HG03521 (cell line): Measurements from ENCODE around the gene KTN1.
A peak's percentile ranks its signal among the peaks of the same experiment; 100 is the strongest.

Experiments
- ATAC-seq: cut with Tn5 transposase; IDR thresholded peaks from one replicate; pipeline ENCODE4 v1.9.1; 2021; ENCODE audit warnings: mild to moderate bottlenecking, moderate library complexity; ENCODE audit not compliant: unreplicated experiment

Gene KTN1

DNA sequence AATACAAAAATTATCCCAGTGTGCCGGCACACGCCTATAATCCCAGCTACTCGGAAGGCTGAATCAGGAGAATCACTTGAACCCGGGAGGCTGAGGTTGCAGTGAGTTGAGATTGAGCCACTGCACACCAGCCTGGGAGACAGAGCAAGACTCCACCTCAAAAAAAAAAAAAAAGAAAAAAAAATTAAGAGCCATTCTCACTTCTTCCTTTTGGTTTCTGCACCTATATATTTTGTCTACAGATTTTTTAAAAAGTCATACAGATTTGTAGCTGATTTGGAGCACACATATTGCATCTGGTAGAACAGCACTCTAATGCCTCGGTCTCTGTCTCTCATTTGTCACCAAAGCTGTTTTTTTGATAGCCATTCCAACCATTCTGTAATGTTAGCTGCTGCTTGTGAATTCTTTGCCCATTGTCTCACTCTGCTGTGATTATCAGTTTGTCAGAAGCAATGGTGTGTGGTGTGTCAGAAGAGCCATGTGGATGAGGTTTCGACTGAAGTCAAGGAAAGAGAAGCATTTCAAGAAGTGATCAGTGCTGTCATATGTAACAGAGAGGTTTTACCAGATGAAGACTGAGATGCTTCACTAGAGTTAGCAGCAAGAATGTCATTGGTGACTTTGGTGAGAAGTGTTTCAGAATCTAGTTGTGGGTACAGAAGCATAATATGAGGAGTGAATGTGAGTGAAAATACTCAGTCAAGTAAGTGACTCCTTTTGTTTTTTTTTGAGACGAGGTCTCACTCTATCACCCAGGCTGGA, 8.7 kb upstream of the KTN1 start:
- ATAC-seq = no peak

DNA sequence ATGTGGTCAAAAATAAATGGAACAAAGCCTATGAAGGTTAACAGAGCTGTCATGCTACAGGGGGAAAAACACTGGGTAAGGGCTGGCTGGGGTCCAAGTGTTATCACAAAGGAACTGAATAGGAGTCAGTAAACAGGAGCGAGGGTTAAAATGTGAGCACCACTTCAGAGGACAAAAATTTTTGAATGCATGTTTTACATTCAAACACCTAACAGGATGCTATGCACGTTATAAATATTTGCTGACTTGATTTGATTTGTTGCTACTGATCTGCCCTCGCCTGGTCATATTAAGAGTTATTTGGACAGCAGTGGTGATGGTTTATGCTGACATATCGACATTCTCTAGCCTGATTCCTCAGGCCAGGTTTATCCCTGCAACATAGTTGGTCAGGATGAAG, 7.4 kb upstream of the KTN1 start:
- no peak for ATAC-seq

DNA sequence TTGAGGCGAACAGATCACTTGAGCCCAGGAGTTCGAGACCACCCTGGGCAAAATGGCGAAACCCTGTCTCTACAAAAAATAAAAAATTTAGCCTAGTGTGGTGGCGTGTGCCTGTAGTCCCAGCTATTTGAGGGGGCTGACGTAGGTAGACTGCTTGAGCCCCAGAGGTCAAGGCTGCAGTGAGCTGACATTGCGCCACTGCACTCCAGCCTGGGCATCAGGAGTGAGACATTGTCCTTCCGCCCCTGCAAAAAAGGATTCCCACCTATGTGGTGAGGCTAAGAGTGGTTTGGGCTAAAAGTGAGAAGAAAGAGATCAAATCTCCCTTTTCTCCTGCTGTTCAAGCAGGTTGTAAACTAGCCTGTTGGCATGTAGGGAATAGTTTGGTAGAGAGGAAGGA, 5.0 kb upstream of the KTN1 start:
- ATAC-seq = no peak

DNA sequence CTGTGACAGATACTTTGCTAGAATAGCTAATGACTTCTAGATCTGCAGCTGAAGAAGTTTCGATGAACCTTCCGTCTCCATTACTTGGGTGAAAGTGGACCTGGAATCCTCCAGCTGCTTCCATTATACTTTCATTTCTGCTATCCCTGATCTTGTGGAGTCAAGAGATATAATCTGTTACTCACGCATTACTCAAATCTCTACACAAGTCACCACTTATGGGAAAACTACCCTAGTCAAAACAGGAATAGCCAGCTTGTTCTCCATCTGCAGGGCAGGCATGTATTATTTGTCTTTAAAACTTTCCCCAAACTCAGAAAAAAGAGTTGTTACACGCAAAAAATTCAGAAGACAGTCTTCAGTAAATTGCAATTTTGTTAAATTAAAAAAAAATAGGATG, 2.8 kb upstream of the KTN1 start:
- no peak for ATAC-seq

DNA sequence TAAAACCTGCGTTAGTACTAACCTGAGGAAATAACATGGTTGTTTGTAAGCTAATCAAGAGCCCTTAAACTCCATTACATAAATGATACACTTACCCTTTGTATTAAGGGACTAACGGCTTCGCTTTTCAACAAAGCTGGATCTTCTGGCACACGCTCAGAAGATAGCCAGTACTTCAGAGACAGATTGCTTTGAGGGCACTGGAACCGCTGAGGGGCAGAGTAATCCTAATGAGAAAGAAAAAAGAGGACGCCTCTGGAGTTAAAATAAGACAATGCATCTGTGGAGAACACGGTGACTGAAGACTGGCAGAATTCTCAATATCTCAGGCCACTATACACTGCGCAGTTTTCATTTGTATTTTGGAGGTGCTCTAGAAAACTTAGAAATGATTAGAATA, 1.5 kb upstream of the KTN1 start:
- no peak for ATAC-seq

DNA sequence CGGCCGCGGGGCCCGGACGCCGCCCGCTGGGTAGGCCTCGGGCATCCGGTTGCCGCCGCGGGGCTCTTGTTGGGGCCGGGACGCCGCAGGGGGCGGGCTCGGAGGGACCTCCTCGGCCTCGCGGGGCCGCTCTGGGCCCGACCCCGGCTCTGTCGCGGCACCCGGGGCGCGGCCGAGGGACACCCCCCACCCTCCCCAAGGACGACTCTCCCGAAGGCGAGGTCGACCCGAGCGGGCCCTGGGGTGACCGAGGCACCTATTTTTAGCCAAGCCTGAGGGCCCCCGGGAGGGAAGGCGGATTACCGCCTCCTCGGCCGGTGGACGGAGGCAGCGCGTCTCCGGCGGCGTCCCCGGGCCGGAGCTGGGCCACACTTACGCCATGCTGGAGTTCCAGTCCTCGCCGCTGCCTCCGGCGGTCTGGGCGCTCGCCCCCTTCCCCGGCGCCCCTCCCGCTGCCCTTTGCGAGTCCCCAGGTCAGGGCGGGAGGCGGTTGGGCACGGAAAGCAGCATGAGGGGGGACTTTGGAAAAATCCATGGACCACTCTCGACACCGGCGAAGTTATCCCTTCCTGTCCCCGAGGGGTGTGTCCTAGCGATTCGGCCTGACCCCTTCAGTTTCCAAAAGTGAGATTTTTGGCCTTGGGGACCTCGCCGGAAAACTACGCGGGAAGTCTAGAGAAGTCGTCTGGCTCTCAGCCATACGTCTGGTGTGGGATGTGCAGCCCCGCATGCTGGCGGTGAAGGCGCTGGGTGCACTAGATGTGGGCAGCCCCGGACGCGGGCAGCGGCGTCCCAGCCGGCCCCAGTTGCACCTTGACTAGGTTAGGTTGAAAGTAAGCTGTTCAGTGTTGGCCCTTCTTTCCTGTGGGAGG, 699 bp downstream of the KTN1 start:
- peak; percentile 52 for ATAC-seq

DNA sequence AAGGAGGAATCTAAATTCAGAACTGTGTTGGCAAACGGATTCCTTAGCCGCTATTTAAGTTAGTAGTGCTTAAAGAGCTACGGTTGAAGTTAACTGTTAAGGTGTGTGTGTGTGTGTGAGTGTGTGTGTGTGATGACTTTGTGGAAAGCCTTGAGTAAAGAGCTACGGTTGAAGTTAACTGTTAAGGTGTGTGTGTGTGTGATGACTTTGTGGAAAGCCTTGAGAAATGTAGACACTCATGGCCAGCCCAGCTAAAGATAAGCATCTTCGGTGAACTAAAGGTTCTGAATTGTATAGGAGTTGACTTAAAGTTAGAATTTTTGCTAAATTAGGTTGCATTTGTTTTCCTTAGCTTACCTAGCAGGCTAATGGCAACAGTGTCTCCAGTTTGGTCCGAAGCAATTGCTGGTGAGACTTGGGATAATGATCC, 1.4 kb downstream of the KTN1 start:
- no peak for ATAC-seq

DNA sequence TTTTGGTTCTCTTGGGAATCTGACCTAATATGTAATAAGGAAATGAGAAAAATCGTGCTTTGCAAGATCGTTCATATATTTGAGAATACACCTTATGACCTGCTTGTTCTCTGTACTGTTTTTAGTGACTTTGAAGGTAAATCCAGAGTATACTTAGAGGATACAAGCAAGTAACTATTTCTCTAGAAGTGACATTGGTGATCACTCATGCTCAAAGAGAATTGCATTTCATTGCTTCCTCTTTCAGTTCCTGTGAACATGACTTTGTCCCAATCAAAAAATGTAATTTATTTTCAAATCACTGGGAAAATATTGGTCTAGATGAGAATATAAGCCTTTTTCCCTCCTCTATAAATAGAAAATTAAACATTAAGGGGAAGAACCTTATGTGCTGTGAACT, 2.7 kb downstream of the KTN1 start:
- no peak for ATAC-seq

DNA sequence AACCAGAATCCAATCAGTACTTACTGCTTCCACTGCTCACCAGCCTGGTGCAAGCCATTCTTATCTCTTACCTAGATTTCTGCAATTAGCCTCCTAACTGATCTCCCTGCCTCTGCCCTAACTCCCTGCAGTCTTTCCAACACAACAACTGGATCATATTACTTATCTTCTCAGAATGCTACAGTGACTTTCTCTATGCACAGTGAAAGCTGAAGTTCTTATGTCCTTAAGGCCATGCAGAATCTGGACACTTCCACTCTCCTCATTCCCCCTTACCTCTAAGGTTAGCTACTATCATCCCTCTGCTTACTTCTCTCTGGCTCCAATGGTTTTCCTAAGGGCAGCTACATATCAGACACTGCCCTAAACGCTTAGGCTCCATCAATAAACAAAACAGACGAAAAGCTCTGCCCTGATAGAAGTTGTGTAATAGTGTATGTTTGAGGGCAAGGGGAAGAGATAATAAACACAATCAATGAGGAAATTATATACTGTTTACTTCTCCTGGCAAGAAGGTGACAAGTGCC, 4.0 kb downstream of the KTN1 start:
- no peak for ATAC-seq

DNA sequence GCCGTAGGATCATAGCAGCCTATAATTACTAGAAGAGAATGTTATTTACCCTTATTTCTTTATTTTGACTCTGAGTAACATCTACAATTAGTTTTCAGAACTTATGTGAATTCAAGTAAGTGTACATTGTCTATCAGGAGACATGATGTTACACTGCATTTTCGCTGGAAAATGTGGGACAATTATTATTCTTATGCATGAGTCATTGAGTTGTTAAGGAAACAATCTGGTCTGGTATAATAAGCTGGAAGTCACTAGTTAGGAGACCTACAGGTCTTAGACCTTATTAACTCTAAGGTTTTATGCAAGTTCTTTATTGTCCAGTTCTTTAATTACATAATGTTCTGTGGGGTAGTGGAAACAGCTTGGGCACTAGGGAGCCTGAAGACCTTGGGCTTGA, 5.8 kb downstream of the KTN1 start:
- no peak for ATAC-seq

DNA sequence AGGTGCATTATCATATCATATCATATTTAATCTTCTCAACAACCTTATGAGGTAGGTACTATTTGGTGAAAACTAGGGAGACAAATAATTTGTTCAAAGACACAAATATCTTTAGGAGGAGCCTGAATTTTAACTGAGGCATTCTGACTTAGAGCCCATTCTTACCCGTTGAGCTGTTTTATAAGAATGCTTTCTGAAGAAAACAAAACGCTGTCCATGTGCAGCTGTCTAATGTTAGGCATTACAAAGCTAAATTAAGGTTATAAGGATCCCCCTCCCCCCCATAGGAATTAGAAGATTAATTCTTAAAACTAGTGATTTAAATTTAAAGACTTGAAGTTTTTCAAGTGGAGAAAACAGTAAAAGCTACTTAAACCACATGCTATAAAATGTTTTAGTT, 6.4 kb downstream of the KTN1 start:
- ATAC-seq = no peak

DNA sequence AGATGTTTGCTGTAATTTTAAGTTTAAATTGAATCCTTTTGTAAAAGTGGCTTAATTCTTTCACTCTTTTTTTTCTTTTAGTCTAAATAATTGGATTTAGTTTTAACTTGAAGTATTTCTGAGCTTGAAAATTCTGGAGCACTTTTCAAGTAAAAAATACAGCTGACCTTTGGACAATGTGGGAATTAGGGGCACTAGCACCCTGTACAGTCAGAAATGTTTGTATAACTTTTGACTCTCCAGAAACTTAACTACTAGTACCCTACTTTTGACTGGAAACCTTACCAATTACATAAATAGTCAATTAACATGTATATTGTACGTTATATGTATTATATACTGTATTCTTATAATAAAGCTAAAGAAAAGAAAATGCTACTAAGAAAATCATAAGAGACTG, 7.8 kb downstream of the KTN1 start:
- ATAC-seq = no peak

DNA sequence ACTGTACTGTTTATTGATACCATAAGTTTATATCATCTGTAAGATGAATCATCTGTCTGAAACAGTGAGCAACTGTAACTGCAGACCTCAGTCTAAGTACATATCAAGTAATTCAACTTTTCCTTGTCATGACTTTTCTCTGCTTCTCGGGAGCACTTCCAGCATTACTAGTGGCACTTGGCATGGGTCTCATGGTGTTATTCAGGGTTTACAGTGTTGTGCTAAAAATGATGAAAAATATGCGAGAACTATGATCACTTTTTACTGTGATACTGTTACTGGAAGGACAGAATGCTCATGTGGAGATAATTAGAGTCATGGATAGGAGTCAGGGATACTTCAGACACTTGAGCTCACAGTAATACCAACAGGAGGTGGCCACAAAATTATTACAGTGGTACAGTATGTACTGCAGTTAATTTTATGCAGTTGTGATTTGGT, 8.3 kb downstream of the KTN1 start:
- ATAC-seq = no peak

DNA sequence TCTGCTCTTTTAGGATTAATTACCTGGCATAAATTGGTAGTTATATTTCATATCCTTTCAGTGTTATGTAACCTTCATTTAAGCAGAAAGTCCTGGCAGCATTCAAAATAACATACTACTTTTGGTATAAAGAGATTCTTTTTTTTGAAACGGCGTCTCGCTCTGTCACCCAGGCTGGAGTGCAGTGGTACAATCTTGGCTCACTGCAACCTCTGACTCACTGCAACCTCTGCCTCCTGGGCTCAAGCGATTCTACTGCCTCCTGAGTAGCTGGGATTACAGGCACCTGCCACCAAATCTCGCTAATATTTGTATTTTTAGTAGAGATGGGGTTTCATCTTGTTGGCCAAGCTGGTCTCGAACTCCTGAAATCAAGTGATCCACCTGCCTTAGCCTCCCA, 9.2 kb downstream of the KTN1 start:
- no peak for ATAC-seq

DNA sequence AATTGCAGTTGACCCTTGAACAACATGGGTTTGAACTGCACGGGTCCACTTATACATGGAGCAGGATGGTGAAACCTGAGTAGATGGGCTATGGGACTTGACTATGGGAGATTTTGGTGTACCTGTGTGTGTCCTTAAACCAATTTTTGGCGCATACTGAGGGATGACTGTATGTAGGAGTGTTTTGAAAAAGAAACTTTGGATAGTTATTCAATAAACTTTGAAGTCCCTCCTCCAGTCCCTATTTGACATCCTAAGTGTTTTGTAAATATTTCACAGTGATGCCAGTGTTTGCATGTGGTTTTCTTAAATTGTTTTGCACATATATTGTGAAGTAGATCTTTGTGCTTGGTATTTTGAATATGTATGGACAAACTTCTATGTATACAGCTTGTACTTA, 12.4 kb downstream of the KTN1 start:
- no peak for ATAC-seq

DNA sequence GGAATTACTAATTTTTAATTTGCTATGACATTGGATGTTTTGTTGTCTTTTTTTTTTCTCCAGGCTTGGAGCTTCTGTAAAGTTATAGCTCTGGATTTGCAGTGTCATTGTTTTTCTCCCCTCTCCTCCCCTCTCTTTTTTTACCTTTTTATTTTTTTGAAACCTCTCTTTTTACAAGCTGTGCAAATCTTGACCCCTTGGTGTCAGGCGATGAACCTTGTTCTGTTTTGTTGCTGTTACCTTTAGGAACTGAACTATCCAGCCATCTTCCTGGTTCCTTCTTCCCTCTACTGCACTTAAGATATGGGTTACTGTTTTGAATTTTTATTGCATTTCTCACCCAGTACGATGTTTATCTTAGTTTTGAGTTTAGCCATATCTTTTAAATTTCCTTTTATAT, 13.7 kb downstream of the KTN1 start:
- no peak for ATAC-seq

DNA sequence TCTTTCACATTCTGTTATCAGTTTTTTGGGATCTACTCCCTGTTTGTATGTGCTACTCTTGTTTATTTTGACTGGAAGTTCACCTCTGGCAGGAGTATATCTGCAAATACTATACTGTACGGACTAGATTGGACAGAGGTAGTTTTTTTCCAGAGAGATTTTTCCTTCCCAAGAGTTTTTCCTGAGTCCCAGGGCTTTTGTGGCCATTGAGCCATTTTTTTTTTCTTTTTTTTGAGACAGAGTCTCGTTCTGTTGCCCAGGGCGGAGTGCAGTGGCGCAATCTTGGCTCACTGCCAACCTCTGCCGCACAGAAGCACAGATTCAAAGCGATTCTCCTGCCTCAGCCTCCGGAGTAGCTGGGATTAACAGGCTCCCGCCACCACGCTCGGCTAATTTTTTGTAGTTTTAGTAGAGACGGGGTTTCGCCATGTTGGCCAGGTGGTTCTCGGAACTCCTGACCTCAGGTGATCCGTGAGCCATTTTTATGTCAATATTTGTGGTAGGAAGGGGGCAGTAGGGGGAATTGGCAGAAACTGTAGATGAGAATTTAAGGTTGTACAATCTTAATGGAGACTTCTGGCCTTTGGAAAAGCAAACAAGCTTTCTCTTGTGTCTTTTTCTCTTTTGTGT, 19.4 kb downstream of the KTN1 start:
- ATAC-seq = no peak

DNA sequence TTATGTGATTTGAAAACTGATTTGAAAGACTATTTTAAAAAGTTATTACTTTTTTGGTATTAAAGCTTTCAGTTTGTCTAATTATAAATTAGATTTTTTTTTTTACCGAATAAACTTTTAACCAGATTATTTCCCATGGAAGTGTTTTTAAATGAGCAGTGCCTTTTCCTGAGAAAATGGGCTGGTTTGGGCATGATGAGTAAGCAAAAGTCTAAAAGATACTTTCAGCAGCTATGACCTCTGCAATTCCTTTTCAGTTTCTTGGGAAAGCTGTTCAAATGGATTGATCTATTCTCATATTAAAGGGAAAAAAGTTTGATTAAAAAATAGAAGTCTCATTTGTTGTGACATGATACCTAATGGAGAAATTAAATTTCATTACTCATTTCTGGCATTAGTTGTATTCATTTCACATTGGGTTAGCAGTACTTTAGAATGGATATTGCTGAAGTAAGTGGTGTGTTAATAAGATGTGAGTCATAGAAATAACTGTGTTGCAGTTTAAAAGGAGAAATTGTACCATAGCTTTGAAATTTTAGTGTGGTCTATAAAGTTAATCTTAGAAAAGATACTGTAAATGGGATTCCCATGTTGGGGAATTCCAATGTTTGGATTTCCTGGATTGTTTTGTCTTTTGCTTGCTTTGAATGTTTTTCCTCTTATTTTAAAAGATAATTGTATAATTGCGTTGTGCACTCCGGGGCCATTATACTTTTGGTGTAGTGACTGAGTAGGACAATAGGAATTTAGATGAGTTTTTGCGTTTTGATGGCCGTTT, 21.0 kb downstream of the KTN1 start:
- no peak for ATAC-seq

DNA sequence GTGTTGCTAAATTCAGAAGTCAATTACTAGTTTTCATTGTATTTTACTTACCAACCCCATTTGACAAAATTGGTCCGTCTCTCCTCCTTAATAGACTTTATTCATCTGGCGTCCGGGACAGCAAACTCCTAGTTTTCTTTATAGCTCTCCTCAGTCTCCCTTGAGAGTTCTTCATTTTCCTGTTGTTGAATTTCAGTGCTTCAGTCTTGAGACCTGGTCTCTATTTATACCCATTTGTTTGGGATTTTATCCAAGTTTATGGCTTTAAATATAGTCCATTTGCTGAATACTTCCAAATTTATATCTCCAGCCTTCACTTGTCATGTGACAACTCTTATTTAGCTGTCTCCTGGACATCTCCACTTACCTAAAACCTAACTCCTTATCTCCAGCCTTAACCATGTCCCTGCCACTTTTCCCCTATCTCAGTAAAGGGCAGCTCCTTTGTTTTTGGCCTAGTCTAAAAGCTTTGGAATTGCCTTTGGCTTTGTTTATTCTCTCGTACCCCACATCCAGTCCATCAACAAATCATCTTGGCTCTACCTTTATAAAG, 23.5 kb downstream of the KTN1 start:
- no peak for ATAC-seq

DNA sequence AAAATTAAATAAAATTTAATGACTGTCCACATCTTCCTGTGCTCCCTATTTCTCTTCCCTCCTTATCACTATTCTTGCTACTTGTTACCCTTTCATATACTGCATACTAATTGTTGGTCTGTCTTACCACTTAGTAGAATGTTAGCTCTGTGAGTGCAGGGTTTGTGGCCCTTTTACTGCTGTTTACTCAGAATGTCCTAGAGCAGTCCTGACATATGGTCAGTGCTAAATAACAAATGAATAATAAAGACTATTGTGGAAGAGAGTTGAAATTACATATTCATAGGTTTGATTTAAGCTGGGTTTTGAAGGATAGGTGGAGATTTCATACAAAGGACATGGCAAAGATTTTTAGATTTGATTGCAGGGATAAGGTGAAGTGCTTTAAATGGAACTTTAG, 24.5 kb downstream of the KTN1 start:
- ATAC-seq = no peak
